ENCODE results near the gene TMEM42.

The TMEM42 gene

GRCh38 chr3:44887101-44887500 lies 25.4 kb downstream of the TMEM42 start:
- no peak for TF ChIP-seq CTCF (IDR thresholded peaks at IDR 0.05; ENCODE audit: borderline replicate concordance, insufficient read depth, low read depth, low read length)
- no peak overlapping the region for H3K4me3 ChIP-seq (ENCODE audit: low read depth, low read length)

- no peak for TF ChIP-seq CTCF (IDR thresholded peaks at IDR 0.05; ENCODE audit: borderline replicate concordance, insufficient read depth, low read depth, low read length)
- H3K4me3 ChIP-seq (ENCODE audit: low read depth, low read length) = no peak overlapping the region
Observed at GRCh38 chr3:44890258-44890657, 28.5 kb downstream of the TMEM42 start.

- H3K4me3 ChIP-seq (ENCODE audit: low read depth, low read length) = peak overlapping the region; percentile 8
- TF ChIP-seq CTCF (IDR thresholded peaks at IDR 0.05; ENCODE audit: borderline replicate concordance, insufficient read depth, low read depth, low read length) = no peak
Observed at GRCh38 chr3:44890852-44891251, 29.1 kb downstream of the TMEM42 start.

GRCh38 chr3:44892689-44893088 lies 31.0 kb downstream of the TMEM42 start:
- H3K4me3 ChIP-seq (ENCODE audit: low read depth, low read length) = no peak overlapping the region
- TF ChIP-seq CTCF (IDR thresholded peaks at IDR 0.05; ENCODE audit: borderline replicate concordance, insufficient read depth, low read depth, low read length) = no peak

GRCh38 chr3:44893097-44893496 lies 31.4 kb downstream of the TMEM42 start:
- no peak for TF ChIP-seq CTCF (IDR thresholded peaks at IDR 0.05; ENCODE audit: borderline replicate concordance, insufficient read depth, low read depth, low read length)
- no peak overlapping the region for H3K4me3 ChIP-seq (ENCODE audit: low read depth, low read length)

GRCh38 chr3:44894485-44894884 lies 32.8 kb downstream of the TMEM42 start:
- TF ChIP-seq CTCF (IDR thresholded peaks at IDR 0.05; ENCODE audit: borderline replicate concordance, insufficient read depth, low read depth, low read length) = no peak
- H3K4me3 ChIP-seq (ENCODE audit: low read depth, low read length) = no peak overlapping the region

- H3K4me3 ChIP-seq (ENCODE audit: low read depth, low read length) = no peak overlapping the region
- TF ChIP-seq CTCF (IDR thresholded peaks at IDR 0.05; ENCODE audit: borderline replicate concordance, insufficient read depth, low read depth, low read length) = no peak
Observed at GRCh38 chr3:44896440-44896839, 34.7 kb downstream of the TMEM42 start.
